Erythroblast (primary cell): ENCODE measurements around the gene HSPH1.

ENCODE experiments used
- GATA1 ChIP-seq: IDR thresholded peaks from 2 replicates; pipeline ENCODE4 v1.6.1; 2011; ENCODE audit warnings: low read depth, mild to moderate bottlenecking, control low read depth, low read length, moderate library complexity
- POLR2A ChIP-seq: IDR thresholded peaks from 2 replicates; pipeline ENCODE4 v1.6.1; 2011; ENCODE audit warnings: mild to moderate bottlenecking, low read length

GRCh38 chr13:31168736-31169135 is 7.0 kb upstream of the HSPH1 start:
- TF ChIP-seq POLR2A (no peak), GATA1 (no peak)
